Measurements from ENCODE around the gene GGA2.

GRCh38 chr16:23521037-23521743, 10.9 kb upstream of the GGA2 start:
- TF ChIP-seq CTCF (IDR thresholded peaks at IDR 0.05): no peak
- TF ChIP-seq POLR2A (IDR thresholded peaks at IDR 0.05): no peak
- TF ChIP-seq EP300 (IDR thresholded peaks at IDR 0.05): no peak
